H1 (cell line): ENCODE results near the gene TMEM198.

Source experiments
- ATF3 ChIP-seq: IDR thresholded peaks from 2 replicates; pipeline ENCODE4 v1.6.1; 2011; ENCODE audit warnings: low read depth, mild to moderate bottlenecking, low read length; ENCODE audit not compliant: insufficient read depth
- CTCF ChIP-seq, 3 experiments: IDR thresholded peaks; 1 replicate in 2 of 3; 2 replicates in 1 of 3; pipeline versions ENCODE4 v1.5.1 to v1.6.1; 2011; ENCODE audit warnings: low read length in 3 of 3, mild to moderate bottlenecking in 3 of 3, inconsistent platforms in 2 of 3, low read depth in 1 of 3, moderate library complexity in 1 of 3; ENCODE audit not compliant: insufficient read depth in 1 of 3; ENCODE audit errors: control extremely low read depth in 1 of 3
- EP300 ChIP-seq, 2 experiments: IDR thresholded peaks; 1 replicate in 1 of 2; 2 replicates in 1 of 2; pipeline ENCODE4 v1.6.1; 2011 to 2012; ENCODE audit warnings: low read depth in 2 of 2, low read length in 2 of 2, mild to moderate bottlenecking in 2 of 2, borderline replicate concordance in 1 of 2, inconsistent platforms in 1 of 2, moderate library complexity in 1 of 2
- GABPA ChIP-seq: IDR thresholded peaks from 2 replicates; pipeline ENCODE4 v1.6.1; 2011; ENCODE audit warnings: mild to moderate bottlenecking, low read length, moderate library complexity, borderline replicate concordance; ENCODE audit not compliant: insufficient read depth
- MAFK ChIP-seq: IDR thresholded peaks from 2 replicates; pipeline ENCODE4 v1.6.1; 2012; ENCODE audit warnings: low read depth, mild to moderate bottlenecking, improper control_type of control experiment, low read length
- POLR2A ChIP-seq, 2 experiments: IDR thresholded peaks; 1 replicate in 1 of 2; 2 replicates in 1 of 2; pipeline ENCODE4 v1.6.1; 2011; ENCODE audit warnings: low read depth in 2 of 2, low read length in 2 of 2, mild to moderate bottlenecking in 2 of 2; ENCODE audit errors: control extremely low read depth in 1 of 2
- RXRA ChIP-seq: IDR thresholded peaks from 2 replicates; pipeline ENCODE4 v1.6.1; 2011; ENCODE audit warnings: low read depth, mild to moderate bottlenecking, low read length, moderate library complexity; ENCODE audit not compliant: insufficient read depth
- SIN3A ChIP-seq, 2 experiments: IDR thresholded peaks in 1 of 2; conservative IDR thresholded peaks in 1 of 2; 2 replicates each; pipeline ENCODE4 v1.6.1; 2011 to 2012; ENCODE audit warnings: low read length in 2 of 2, improper control_type of control experiment in 1 of 2, low read depth in 1 of 2, mild to moderate bottlenecking in 1 of 2

- TF ChIP-seq CTCF (IDR thresholded peaks at IDR 0.05; ENCODE audit: control extremely low read depth in 1 of 3, insufficient read depth in 1 of 3, low read depth in 1 of 3, low read length in 3 of 3), result peak in 2 of 3 experiments; percentile 69; a peak in 3 of 4 replicates
- TF ChIP-seq POLR2A (IDR thresholded peaks at IDR 0.05; ENCODE audit: control extremely low read depth in 1 of 2, low read depth in 2 of 2, low read length in 2 of 2), result no peak
- no peak for TF ChIP-seq ATF3
- TF ChIP-seq MAFK, result no peak
- no peak for TF ChIP-seq SIN3A (conservative IDR thresholded peaks at IDR 0.05 in 1 of 2, IDR thresholded peaks at IDR 0.05 in 1 of 2; ENCODE audit: low read depth in 1 of 2, low read length in 2 of 2)
- TF ChIP-seq GABPA, result no peak
- no peak for TF ChIP-seq RXRA
- no peak for TF ChIP-seq EP300 (IDR thresholded peaks at IDR 0.05; ENCODE audit: borderline replicate concordance in 1 of 2, low read depth in 2 of 2, low read length in 2 of 2)
Measured at GRCh38 chr2:219523031-219523671, 20.7 kb upstream of the TMEM198 start.
